Colonic mucosa (tissue), 4 donors: ENCODE data around the gene POLQ. TPM values are rescaled to one million over a fixed set of nuclear protein-coding genes. Genes with fewer than 3 reads are reported as not detected.

Source experiments
- DNase-seq: peaks from one replicate; pipeline ENCODE4 v3.0.0-alpha.2; 2020
- H3K27ac ChIP-seq: fragments of 200-600 bp; one replicate; pipeline ENCODE4 v1.8.0; 2021
- H3K27me3 ChIP-seq: fragments of 200-600 bp; one replicate; pipeline ENCODE4 v1.8.0; 2021
- H3K36me3 ChIP-seq: fragments of 200-600 bp; one replicate; pipeline ENCODE4 v1.8.0; 2021
- H3K4me1 ChIP-seq: fragments of 200-600 bp; one replicate; pipeline ENCODE4 v1.8.0; 2021; ENCODE audit warnings: mild to moderate bottlenecking
- H3K4me3 ChIP-seq: fragments of 200-600 bp; one replicate; pipeline ENCODE4 v1.8.0; 2021
- H3K9ac ChIP-seq, 2 donors: one replicate each; pipeline ENCODE4 v1.7.0; 2013; ENCODE audit warnings: control low read depth in 2 of 2, low read depth in 2 of 2, low read length in 2 of 2
- H3K9me3 ChIP-seq: fragments of 200-600 bp; one replicate; pipeline ENCODE4 v1.8.0; 2021
- CTCF ChIP-seq: fragments of 200-600 bp; IDR thresholded peaks from one replicate; pipeline ENCODE4 v1.8.0; 2022; ENCODE audit warnings: antibody characterized with exemption, mild to moderate bottlenecking
- intact Hi-C: fragments of 100-400 bp; cut with DNase I; formaldehyde crosslinking; loops from one replicate; pipeline ENCODE4 v1.14.1; 2022
- total RNA-seq, 2 donors: library from RNA; stranded (reverse); fragmentation: NEBNext Ultra II Directional in 1 of 2; extraction: Animal tissue kit (Norgen Biotek cat#: 25700) in 1 of 2; gene quantifications; one replicate each; pipeline ENCODE4 v1.2.1, GENCODE V29; 2021
- donor health status: healthy.
- donor health status: DM: no; HTN: no; CAD: no.
- donor health status: DM: no; HTN: no; CAD: no.

Gene POLQ
- total RNA-seq, 2 donors from 2014 or later = 2.9 to 12.5 TPM

GRCh38 chr3:121482660-121483059, 63.1 kb downstream of the POLQ start:
- no peaks in the 10 kb centered on the region for H3K4me1 ChIP-seq
- intact Hi-C loops = no loop called here
- H3K9ac ChIP-seq = no peak overlapping the region
- no peak overlapping the region for H3K4me3 ChIP-seq
- H3K27ac ChIP-seq = no peak overlapping the region
- no peaks in the 10 kb centered on the region for H3K9me3 ChIP-seq
- no peak for TF ChIP-seq CTCF
- no peak for DNase-seq
- H3K36me3 ChIP-seq = no peaks in the 10 kb centered on the region
- no peaks in the 10 kb centered on the region for H3K27me3 ChIP-seq

- no peak for DNase-seq
- no peak overlapping the region for H3K9ac ChIP-seq
- no peak for TF ChIP-seq CTCF
- no peaks in the 10 kb centered on the region for H3K27me3 ChIP-seq
- H3K36me3 ChIP-seq = no peaks in the 10 kb centered on the region
- H3K9me3 ChIP-seq = no peaks in the 10 kb centered on the region
- H3K4me3 ChIP-seq = no peak overlapping the region
- no peak overlapping the region for H3K27ac ChIP-seq
- intact Hi-C loops = no loop called here
- no peaks in the 10 kb centered on the region for H3K4me1 ChIP-seq
Measured at GRCh38 chr3:121481106-121481880, 64.5 kb downstream of the POLQ start.

- no peak for TF ChIP-seq CTCF
- H3K9me3 ChIP-seq = no peaks in the 10 kb centered on the region
- H3K36me3 ChIP-seq = no peaks in the 10 kb centered on the region
- no peak overlapping the region for H3K27ac ChIP-seq
- intact Hi-C loops = no loop called here
- DNase-seq = no peak
- no peaks in the 10 kb centered on the region for H3K27me3 ChIP-seq
- no peak overlapping the region for H3K9ac ChIP-seq
- H3K4me1 ChIP-seq = no peaks in the 10 kb centered on the region
- no peak overlapping the region for H3K4me3 ChIP-seq
Measured at GRCh38 chr3:121477589-121477988, 68.2 kb downstream of the POLQ start.

GRCh38 chr3:121473001-121473400, 72.8 kb downstream of the POLQ start:
- Histone ChIP-seq H3K9me3 (no peaks in the 10 kb centered on the region), H3K27me3 (no peaks in the 10 kb centered on the region), H3K4me3 (no peak overlapping the region), H3K36me3 (no peaks in the 10 kb centered on the region), H3K4me1 (no peaks in the 10 kb centered on the region), H3K27ac (no peak overlapping the region), H3K9ac (no peak overlapping the region)
- no peak for DNase-seq
- no peak for TF ChIP-seq CTCF
- intact Hi-C loops = no loop called here

GRCh38 chr3:121467085-121467484, 78.7 kb downstream of the POLQ start:
- Histone ChIP-seq H3K27me3 (no peaks in the 10 kb centered on the region), H3K4me1 (no peaks in the 10 kb centered on the region), H3K4me3 (no peak overlapping the region), H3K27ac (no peak overlapping the region), H3K36me3 (no peaks in the 10 kb centered on the region), H3K9me3 (no peaks in the 10 kb centered on the region), H3K9ac (no peak overlapping the region)
- intact Hi-C loops = no loop called here
- TF ChIP-seq CTCF = no peak
- no peak for DNase-seq
